ENCODE results near the gene HDAC10.

Gene HDAC10

GRCh38 chr22:50250555-50251476, at the start of gene HDAC10:
Gene HDAC10, minus strand, starts transcription at chr22:50251265. Its CDS starts 233 bp downstream, at chr22:50251032.
- DNase-seq = peak in 1 of 2 donors; percentile 27

GRCh38 chr22:50300620-50301257, 49.7 kb upstream of the HDAC10 start:
- DNase-seq = no peak

GRCh38 chr22:50299785-50300619, 48.9 kb upstream of the HDAC10 start:
- no peak for DNase-seq

GRCh38 chr22:50298937-50299784, 48.1 kb upstream of the HDAC10 start:
- no peak for DNase-seq

- no peak for DNase-seq
Measured at GRCh38 chr22:50298266-50298637, 47.2 kb upstream of the HDAC10 start.

GRCh38 chr22:50297510-50298265, 46.6 kb upstream of the HDAC10 start:
- DNase-seq = no peak

- DNase-seq = no peak
Measured at GRCh38 chr22:50296658-50297490, 45.8 kb upstream of the HDAC10 start.

- no peak for DNase-seq
Measured at GRCh38 chr22:50294319-50294656, 43.2 kb upstream of the HDAC10 start.

- no peak for DNase-seq
Measured at GRCh38 chr22:50293441-50294318, 42.6 kb upstream of the HDAC10 start.

GRCh38 chr22:50292643-50293440, 41.8 kb upstream of the HDAC10 start:
- no peak for DNase-seq

GRCh38 chr22:50289942-50290630, 39.0 kb upstream of the HDAC10 start:
- no peak for DNase-seq

GRCh38 chr22:50289151-50289941, 38.3 kb upstream of the HDAC10 start:
- no peak for DNase-seq

GRCh38 chr22:50287731-50288130, 36.7 kb upstream of the HDAC10 start:
- DNase-seq = no peak

- DNase-seq = no peak
Measured at GRCh38 chr22:50286701-50287318, 35.7 kb upstream of the HDAC10 start.

GRCh38 chr22:50286275-50286674, 35.2 kb upstream of the HDAC10 start:
- DNase-seq = no peak

- DNase-seq = no peak
Measured at GRCh38 chr22:50285568-50286229, 34.6 kb upstream of the HDAC10 start.
